Measurements from ENCODE around the gene KY.

KY gene

DNA sequence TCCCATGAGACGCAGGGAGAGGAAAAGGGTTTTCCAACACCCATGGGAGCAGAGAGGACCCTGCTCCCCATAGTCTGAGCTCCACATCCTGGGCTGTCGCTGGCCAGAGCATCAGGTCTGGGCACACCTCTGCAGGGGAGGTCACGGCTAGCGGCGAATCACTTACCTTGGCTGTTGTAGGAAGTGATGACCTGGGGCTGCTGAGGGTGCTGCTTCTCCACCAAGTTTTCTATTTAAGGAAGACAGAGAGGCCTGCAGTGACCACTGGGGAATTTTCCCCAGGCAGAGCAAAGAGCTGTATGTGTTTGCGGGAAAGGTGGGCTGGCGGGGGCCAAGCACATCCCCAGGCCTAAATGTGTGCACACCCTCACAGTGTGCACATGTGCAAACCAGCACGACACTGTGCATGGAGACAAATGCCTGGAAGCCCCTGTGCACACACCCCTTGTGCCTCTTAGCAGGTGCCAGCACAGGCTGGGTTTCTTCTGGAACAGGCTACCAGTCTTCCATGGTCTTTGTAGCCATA is 7.6 kb downstream of the KY start:
- no peak for DNase-seq

DNA sequence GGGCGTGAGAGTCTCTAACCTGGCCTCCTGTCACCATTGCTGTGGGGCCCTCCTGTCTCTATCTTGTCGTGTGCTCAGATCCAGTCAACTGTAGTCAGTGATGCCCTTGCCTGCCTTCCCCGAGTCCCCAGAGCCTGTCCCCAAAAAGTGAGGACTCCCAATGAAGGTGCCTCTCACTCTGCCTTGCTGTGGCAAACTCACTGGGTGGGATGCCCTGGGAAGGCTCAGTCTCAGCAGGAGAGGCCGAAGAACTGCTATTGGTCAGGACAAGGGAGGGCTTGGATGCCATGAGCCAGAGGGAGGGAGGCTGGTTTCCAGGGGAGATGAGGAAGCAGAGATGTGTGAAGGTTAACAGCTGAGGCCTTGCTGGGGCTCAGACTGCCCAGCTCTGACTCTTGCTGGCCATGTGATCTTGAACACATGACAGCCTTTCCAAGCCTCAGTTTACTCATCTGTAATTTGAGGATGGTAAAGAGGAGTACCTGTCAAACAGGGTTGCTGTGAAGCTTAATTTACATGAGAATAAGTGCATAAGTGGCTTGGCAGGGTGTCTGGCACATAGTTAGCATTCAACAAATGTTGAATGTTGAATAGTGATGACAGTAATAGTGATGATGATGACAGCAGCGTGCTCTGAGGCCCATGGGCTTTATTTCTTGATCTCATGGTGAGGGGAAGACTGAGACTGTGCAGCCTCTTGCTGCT is 8.2 kb downstream of the KY start:
- DNase-seq, result no peak

DNA sequence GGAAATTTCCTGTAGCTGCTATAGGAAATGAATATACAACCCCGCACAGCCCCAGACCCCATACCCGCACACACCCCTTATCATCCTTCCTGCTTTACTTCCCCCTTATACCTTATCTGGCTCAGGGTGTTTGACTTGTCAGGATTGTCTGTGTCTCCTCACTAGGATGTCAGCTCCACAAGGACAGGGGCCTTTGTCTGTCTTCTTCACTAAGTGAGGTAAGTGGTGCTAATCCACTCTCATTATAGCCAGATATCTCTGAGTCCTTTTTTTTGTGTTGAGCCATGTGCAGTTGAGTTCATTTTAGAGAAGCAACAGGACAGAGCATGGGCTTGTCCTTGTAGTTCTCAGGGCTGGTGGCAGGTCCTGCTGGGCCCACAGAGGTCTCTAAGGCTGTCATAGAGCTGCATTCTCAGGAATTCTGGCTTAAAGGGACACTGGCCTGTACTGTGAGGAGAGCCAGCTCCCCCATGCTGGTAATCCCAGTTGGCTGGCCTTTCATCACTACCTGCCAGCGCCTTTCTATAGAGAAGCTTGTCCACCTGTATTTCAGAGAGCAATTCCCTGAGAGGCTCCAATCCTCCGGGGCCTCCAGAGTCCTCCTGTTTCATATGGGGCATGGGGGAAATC is 9.0 kb downstream of the KY start:
- no peak for DNase-seq

DNA sequence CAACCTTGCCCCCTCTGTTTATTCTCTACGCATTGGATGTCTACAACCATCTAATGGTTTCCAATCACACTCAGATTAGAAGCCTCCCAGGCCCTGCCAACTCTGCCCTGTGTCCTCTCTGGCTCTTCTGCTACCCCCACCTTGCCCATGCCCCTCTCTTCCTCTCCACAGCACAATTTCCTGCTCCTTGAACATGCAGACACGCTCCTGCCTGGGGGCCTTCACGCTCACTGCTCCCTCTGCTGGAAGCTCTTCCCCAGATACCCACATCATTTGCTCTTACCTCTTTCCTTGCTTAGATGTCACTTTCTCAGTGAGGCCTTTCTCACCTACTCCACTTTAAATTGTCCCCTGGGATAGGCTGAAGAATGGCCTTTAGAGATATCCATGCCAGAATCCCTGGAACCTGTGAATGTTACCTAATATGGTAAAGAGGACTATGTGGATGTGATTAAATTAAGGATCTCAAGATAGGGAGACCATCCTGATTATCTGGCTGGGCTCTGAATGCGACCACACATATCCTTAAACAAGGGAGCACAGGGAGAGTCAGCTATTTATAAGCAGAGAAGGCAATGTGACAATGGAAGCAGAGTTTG is 9.9 kb downstream of the KY start:
- no peak for DNase-seq

DNA sequence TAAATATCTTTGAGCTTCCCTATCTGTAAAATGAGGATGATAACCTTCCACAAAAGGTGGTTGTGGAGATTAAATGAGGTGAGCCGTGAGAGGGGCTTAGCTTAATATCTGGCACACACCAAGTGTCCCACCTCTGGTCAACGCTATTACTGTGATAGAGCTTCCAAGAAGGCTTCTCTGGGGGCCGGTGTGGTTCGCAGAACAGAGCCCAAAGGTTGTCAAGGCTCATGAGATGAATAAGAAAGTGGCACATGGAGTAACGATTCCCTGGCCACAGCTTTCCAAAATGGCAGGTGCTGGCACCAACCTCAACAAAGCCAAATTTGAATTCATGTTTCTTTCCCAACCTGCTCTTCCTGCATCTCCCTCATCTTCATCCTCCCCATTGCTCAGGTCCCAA is 10.4 kb downstream of the KY start:
- DNase-seq, result no peak

DNA sequence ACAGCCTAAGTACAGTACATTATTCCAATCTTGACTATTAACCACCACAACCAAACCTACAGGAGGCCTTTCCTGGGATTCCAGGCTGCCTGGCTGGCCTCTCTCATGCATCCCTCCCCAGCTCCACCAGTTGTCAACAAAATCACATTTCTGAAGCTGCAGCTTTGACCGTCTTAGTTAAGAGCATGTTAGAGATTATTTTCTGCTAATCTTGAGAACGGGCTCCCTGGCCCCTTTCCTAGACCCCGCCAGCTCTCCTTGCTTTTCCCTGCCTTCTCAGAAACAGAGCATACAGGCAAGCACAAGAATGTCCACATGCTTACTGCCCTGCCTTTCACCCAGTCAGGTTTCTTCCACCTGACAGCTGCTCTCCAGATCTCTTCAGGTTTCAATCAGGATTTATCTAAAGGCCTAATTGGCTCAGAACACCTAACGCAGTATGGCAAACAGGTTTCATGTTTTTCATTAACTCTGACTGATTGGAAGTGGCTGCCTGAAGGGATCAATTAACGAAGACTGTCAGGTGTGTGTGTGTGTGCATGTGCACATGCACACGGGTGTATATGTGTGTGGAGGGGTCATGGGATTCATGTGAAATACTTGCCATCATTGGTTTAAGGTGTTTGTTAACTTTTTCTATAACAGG is 12.3 kb downstream of the KY start:
- no peak for DNase-seq

DNA sequence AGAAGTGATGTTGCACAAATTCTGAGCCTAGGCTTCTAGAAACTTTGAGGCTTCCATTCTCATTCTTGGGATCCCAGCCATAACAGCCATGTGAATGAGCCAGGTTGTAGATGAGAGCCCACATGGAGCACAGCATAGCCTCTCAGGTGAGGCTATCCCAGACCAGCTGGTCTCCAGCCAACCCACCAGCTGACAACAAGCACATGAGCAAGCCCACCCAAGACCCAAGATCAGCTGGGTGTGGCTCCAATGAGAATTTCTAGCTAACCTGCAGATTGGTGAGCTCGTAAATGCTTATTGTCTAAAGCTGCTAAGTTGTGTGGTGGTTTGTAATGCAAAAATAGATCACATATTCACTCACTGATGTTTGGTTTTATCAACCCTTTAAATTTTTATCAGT is 14.4 kb downstream of the KY start:
- no peak for DNase-seq

DNA sequence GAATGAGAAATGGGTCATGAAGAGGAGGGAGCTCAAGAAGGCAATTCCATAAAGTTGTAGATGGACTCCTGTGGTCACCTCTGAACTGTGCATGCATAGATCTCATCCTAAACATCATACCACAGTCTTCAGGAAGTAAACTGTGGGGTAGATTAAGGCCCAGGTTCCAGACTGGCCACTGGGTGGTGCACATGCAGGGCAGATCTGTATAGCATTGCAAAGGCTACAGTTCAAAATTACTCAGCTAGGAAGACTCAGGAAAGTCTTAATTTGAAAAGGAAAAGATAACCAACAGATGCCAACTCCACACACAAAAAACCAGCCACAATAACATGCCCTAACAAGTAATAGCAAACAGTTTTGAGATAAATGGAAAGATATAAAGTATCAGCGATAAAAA is 20.3 kb downstream of the KY start:
- no peak for DNase-seq

DNA sequence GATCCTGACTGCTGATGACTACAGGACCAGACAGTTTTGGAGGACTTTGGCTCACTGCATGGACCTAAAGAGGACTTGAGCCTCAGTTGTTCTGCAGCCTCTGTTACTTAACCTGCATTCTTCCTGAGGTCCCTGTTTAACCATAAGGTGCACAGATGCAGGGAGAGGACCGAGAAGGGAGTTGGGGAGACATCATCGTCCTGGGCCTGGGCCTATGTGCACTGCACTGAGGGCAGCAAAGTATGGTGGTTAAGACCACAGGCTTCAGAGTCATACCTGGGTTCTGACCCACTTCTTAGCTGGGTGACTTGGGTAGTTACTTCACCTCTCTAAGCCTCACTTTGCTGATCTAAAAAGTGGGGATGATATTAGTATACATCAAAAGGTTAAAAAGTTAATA is 21.9 kb downstream of the KY start:
- no peak for DNase-seq

DNA sequence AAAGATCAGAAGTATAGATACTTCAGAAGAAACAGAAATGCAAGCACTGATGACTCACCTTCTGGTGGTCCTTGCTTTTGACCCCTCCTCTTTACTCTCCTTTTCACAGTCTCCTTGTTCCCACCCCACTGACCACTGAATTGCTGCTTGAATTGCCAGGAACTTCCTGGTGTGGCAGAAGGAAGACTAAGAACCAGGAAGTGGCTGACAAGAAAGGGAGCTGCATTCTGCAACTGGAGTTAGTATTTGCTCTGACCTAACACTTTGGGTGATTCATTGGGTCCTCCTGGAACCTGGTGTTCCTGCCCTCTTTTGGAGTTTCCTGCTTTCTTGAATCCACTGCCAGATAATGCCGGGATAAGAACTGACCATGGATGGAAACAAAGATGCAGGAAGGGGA is 23.0 kb downstream of the KY start:
- DNase-seq, result no peak

DNA sequence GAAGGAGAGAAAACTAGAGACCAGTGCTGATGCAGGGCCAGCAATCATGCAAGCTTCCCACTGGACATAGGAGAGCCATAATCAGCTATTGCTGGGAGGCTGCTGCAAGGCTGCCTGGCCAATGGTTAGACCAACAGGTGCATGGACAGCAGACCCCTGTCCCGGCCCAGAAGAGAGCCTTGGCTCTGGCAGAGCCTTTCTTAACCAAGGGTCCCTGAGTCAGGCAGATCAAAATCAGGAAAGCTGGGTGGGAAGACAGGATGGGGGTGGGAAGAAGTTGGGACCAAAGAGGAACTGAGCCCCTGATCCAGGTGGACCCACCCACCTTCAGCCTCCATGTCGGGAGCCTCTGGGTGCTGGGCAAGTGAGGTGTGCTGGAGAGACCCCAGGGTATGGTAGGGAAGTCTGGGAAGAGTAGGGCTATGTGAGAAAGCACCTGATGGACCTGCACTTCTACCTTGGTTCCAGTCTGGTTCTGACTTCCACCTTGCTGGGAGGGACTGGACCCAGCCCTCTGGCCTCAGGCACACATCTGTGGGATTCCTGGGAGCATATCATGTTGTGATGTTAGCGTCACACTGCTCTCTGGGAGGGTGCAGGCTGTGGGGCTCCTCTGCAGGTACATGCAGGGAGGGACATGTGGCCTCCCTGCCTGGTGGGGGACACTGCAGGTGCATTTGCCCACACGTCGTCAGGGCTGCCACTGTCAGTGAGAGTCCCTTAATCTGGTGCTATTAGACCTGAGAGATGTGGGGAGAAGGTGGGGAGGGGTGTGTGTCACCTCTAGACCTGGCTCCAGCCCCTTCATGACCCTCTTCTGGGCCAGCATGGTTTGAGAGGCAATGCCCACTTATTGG is 24.7 kb downstream of the KY start:
- DNase-seq, result no peak

DNA sequence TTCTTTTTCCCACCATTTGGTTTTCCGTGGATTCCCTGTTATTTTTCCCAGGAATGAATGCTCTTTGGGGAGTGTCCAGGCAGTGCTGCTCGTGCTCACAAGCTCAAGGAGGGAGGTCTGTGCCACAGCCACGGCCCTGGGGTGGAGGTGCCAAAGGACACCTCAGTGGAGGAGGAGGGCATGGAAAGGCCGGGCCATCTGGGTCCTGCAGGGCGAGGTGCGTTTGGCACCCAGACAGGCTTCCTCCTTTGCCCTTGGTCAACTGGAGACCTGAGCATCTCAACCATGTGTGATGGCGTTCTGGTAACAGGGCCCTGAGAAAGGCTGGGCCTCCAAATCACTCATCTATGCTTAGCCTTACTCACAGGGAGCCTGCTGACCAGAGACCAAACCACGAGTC is 25.4 kb downstream of the KY start:
- no peak for DNase-seq

DNA sequence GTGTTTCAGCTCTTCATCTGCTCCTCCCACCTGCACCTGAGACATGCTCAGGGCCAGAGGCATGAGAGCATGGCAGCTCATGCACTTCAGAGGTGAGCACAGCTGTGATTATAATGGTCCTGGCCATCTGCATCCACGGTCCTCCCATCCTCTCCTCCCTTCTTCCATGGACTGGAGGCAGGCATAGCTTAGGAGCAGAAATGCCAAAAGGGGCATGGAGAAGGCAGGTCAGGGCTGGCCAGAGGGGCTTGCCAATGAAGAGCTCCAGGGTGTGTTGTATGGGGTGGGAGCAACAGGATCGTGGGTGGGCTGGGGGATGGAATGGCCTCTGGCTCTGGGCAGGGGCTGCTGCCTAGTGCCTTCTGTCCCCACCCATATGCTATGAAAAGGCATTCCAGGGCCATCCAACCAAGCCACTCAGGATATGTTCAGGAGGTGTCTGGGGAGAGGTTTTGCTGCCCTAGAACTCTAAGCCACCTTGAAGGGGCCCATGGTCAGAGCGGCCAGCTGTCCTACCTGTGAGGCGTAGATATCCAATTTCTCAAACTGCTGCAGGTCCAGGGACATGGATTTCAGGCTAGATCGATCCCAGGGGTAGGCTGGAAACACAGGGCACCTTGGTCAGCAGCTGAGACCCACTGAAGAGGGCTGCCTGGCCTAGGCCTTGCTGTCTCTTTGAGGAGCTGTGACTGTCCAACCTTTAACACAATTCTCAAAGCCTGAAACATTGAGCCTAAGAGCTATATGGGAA is 26.1 kb downstream of the KY start:
- DNase-seq, result no peak

DNA sequence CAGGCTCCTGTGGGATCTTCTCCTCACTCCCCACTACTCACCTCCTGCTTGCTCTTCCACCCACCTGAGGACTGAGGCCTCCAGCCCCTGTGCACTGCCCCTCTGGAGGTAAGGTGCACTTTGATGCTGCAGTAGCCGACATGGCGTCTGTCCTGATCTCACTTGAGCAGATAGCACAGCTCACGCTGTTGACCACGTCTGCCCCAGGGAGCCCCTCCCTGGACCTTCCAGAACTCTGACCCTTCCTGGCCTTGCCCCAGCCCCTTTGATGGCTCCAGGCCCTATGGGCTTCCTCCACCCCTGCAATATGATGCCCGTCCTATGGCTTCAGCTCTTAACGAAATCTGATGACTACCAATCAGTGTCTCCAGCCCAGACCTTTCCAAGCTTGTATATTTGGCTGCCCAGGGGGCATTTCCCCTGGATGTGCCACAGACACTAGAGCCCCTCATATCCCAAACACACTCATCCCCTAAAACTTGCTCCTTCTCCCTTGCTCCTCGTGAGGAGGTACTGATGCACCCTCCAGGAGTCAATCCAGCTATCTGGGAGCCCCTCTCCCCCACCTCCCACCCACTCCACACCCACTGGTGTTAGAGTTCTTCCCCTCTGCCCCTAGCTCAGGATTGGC is 27.1 kb downstream of the KY start:
- no peak for DNase-seq

DNA sequence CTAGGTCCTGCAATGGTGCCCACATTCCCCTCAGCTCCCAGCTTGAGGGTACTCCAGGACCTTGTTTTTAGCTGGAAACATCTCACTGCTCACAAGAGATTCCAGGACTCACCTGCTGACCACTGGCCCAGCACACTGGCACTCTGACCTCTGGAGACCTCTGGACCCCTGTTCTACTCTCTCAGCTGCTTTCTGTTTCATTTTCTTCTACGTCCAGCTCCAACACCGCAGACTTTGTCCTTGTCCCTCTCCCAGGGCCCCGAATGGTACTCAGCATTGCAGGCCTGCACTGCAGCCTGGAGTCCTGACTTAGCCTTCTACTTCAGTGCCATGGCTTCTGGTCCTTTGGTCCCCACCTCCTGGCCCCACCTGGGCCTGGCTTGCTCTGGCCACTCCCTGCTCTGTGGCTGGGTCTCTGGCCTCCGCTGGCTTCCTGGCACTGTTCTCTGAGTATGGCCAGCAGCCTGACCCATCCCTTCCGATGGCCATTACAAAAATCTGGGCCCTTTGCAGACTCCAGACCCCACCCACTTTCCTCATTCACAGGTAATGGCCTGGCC is 27.9 kb downstream of the KY start:
- no peak for DNase-seq

DNA sequence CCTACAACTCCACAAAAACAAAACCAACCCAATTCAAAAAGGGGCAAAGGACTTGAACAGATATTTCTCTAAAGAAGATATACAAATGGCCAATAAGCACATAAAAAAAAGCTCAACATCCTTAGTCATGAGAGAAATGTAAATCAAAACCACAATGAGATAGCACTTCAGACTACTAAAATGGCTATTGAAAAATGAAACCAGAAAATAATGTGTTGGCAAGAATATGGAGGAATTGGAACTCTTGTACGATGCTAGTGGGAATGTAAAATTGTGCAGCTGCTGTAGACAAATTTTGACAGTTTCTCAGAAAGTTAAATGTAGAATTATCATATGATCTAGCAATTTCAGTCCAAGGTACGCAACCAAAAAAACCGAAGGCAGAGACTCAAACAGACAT is 29.0 kb downstream of the KY start:
- no peak for DNase-seq

DNA sequence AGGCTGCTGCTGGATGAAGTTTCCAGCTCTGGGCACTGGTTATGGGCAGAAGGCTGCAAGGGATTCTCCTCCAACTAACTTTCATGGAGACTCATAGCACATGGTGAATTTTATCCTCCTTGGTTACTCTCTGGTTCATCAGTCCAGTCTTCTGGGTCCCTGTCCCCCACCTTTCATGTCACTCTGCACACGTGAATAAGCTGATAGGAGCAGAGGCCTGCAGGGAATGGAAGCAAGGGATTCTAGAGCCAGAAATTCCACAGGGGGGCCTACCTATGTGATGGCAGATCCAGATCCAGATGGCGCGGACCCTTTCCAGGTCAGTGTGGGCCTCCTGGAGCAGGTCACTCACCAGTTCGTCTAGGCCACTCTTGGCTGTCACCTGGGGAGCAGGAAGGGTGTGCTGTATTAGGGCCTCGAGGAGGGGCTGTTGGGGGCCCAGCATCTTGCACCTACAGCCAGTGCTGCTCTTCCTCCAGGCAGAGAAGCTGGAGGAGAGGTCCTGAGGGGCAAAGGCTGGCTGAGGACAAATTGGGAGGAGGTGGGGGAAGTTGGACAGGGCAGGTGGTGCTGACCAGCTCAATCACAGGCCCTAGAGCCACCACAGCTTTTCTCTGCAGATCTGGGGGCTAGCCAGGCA is 30.2 kb downstream of the KY start:
- no peak for DNase-seq

DNA sequence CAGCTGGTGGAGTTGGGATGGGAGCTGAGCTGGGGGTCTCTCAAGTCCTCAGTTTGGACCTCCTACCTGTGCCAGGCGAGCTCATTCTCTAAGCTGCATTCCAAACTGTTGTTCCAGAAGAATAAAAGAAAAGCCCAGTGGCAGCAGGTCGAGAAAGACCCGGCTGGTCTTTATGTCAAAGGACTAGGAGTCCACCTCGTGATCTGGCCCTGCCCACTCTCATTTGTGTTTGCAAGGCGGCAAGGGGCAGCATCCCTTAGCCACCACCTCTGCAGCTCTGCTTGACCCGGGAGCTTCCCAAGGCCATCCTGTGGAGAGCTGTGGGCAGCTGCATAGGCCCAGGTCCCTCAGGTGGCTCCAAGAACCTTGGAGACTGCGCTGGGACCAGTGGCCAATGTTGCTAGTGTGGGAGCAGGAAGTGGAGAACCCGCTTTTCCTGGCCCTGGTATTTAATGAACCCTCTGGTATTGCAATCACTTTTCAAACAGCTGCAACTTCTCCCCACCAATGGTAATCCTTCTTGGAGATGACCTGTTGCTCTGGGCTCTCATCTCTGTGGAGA is 30.9 kb downstream of the KY start:
- no peak for DNase-seq

DNA sequence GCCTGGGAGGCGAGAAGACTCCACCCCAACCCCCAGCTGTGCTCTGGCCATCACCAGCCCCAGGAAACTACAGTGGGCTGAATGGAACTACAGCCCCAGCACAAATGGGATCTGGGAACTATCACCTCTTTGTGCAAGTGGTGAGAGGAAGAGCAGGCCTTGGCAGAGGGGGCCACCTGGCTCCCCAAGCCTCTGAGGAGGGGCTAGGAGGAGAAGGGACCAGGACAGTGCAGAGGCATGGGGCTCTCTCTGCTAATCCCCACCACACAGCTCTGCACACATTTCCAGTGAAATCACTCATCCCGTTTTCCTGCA is 31.6 kb downstream of the KY start:
- DNase-seq, result no peak

DNA sequence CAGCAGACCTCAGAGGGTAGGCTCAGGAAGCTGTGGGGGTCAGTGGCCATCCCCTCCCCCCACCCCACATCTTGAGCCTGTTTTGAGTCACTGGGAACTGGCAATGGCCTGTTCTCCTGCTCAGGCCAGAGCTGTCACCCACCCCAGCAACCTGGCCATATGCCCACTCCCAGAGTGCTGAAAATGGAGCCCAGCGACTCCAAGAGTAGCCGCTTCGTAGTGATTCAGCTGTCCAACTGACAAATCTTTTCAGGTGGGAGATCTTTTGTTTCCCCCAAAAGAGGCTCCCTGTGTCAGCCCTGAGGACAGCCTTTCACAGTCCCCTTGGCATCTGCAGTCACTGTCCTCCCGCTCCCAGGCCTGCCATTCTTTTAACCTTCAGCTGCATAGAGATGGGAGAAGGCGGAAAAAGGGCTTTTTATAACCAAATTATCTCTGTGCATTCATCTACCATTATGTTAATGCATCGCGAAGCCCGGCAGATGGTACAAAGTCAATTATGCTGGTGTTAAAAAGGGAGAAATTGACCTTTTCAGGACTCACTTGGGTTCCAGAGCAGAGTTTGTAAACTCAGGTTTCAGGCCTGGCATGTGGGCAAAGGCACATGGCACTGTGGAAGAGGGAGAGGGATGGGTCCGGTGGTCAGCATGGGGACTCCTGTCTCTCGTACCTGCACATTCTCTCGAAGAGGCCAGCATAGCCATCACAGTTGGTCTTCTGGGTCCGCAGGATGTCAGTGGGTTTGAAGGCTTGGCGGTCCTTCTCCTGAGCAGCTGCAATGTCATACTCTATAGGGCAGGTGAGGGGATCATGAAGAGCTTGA is 32.1 kb downstream of the KY start:
- no peak for DNase-seq

All from stimulated activated CD8-positive, alpha-beta memory T cell treated with anti-CD3 and anti-CD28 coated beads, Interleukin-4, amount 100 ng/mL, for 48 hours (primary cell).